NCI-H2107 treated with DMSO at 0.1 percent for 48 hours (cell line): ENCODE data around the gene TIRAP.
"Not testable (repeated sequence)": the region's sequence is repeated elsewhere in the genome, so short reads cannot be mapped to it uniquely, and the experiment has no call there.

ENCODE experiments used
- DNase-seq: peaks from one replicate; lab custom pipeline; 2025; ENCODE audit not compliant: unreplicated experiment; lab: John Stamatoyannopoulos, UW

The TIRAP gene

GRCh38 chr11:126282361-126282735 is 545 bp upstream of the TIRAP start:
- no peak for DNase-seq

- peak; percentile 41 for DNase-seq
Observed at GRCh38 chr11:126284829-126285228, 1.9 kb downstream of the TIRAP start.

- DNase-seq = no peak
Observed at GRCh38 chr11:126288237-126288636, 5.3 kb downstream of the TIRAP start.

- no peak for DNase-seq
Observed at GRCh38 chr11:126290887-126291286, 8.0 kb downstream of the TIRAP start.

- no peak for DNase-seq
Observed at GRCh38 chr11:126293726-126294125, 10.8 kb downstream of the TIRAP start.

GRCh38 chr11:126297004-126297403 is 14.1 kb downstream of the TIRAP start:
- no peak for DNase-seq

- DNase-seq = peak; percentile 54
Observed at GRCh38 chr11:126303623-126304456, 20.9 kb downstream of the TIRAP start, which contains the start of gene DCPS. Gene DCPS, plus strand, starts transcription at chr11:126304060. Its CDS starts 21 bp downstream, at chr11:126304081.

GRCh38 chr11:126304457-126305075 is 21.7 kb downstream of the TIRAP start:
- DNase-seq = no peak

GRCh38 chr11:126305699-126306098 is 22.8 kb downstream of the TIRAP start:
- no peak for DNase-seq

- DNase-seq = no peak
Observed at GRCh38 chr11:126307706-126308105, 24.8 kb downstream of the TIRAP start.

GRCh38 chr11:126308271-126308671 is 25.4 kb downstream of the TIRAP start:
- no peak for DNase-seq

GRCh38 chr11:126308771-126309170 is 25.9 kb downstream of the TIRAP start:
- DNase-seq = not testable (repeated sequence)

- peak; percentile 0 for DNase-seq
Observed at GRCh38 chr11:126310200-126310991, 27.5 kb downstream of the TIRAP start.

GRCh38 chr11:126310992-126311310 is 28.1 kb downstream of the TIRAP start:
- no peak for DNase-seq

GRCh38 chr11:126311401-126312291 is 28.8 kb downstream of the TIRAP start:
- no peak for DNase-seq

- no peak for DNase-seq
Observed at GRCh38 chr11:126312961-126313360, 30.1 kb downstream of the TIRAP start.

- no peak for DNase-seq
Observed at GRCh38 chr11:126313826-126314225, 30.9 kb downstream of the TIRAP start.

GRCh38 chr11:126317432-126317755 is 34.5 kb downstream of the TIRAP start:
- no peak for DNase-seq

GRCh38 chr11:126317756-126318573 is 35.1 kb downstream of the TIRAP start:
- peak; percentile 24 for DNase-seq
